K562 (cell line): ENCODE measurements around the gene FARP1. TPM values are rescaled to one million over a fixed set of nuclear protein-coding genes. Genes with fewer than 3 reads are reported as not detected.

Experiments
- ATAC-seq: fragments of 200-7000 bp; cut with Tn5 transposase; 3 replicates; pipeline ENCODE4 v1.9.1; 2020; ENCODE audit warnings: moderate library complexity
- BruUV-seq: library from RNA; stranded (reverse); fragments of 400-500 nt; replicated peaks from 2 replicates; lab custom pipeline; 2021; lab: Mats Ljungman, UMichigan
- CTCF ChIA-PET: fragments of 300-600 bp; formaldehyde crosslinking; extraction: SDS; loops from one replicate; lab custom pipeline; 2021; ENCODE audit warnings: low intra/inter-chr PET ratio; lab: Yijun Ruan, JAX
- POLR2A ChIA-PET: fragments of 300-600, 350-650 bp; sonication (Branson Sonifier 250); formaldehyde crosslinking; extraction: SDS; loops from one replicate; lab custom pipeline; 2021; ENCODE audit warnings: antibody characterized with exemption, inconsistent platforms; lab: Yijun Ruan, JAX
- DNase-seq, 4 experiments: peaks; one replicate each; pipeline versions ENCODE4 v3.0.0 to v3.0.0-alpha.2; 2011 to 2018; ENCODE audit warnings: low spot score in 3 of 4, mixed read lengths in 3 of 4; ENCODE audit errors: extremely low read depth in 1 of 4
- FAIRE-seq: peaks from 2 replicates; lab custom pipeline; 2011; peaks lifted over from hg19 to GRCh38; lab: Jason Lieb, UNC
- H2AFZ ChIP-seq: 2 replicates; pipeline ENCODE4 v1.6.0; 2011; ENCODE audit warnings: low read depth, low read length, control low read depth, inconsistent platforms
- H3K27ac ChIP-seq: fragments of 200-600 bp; 3 replicates; pipeline ENCODE4 v1.8.0; 2011; ENCODE audit warnings: low read depth, mild to moderate bottlenecking, control low read depth, inconsistent platforms, low read length, moderate library complexity, mixed read lengths; ENCODE audit errors: extremely low read depth
- H3K27me3 ChIP-seq, 2 experiments: fragments of 300-600 bp in 1 of 2; 2 replicates in 1 of 2; 3 replicates in 1 of 2; pipeline versions ENCODE4 v1.6.0 to v1.8.0; 2011; ENCODE audit warnings: inconsistent platforms in 2 of 2, low read length in 2 of 2, mild to moderate bottlenecking in 1 of 2, mixed read lengths in 1 of 2, moderate library complexity in 1 of 2; ENCODE audit not compliant: control insufficient read depth in 2 of 2, insufficient read depth in 2 of 2
- H3K36me3 ChIP-seq: fragments of 300-600 bp; 3 replicates; pipeline ENCODE4 v1.8.0; 2011; ENCODE audit warnings: mild to moderate bottlenecking, low read length, inconsistent platforms; ENCODE audit not compliant: control insufficient read depth, insufficient read depth
- H3K4me1 ChIP-seq, 2 experiments: fragments of 200-600 bp in 1 of 2; replicated peaks in 1 of 2; 2 replicates in 1 of 2; 3 replicates in 1 of 2; pipeline versions ENCODE4 v1.5.1 to v1.8.0; 2011; ENCODE audit warnings: inconsistent platforms in 2 of 2, low read length in 2 of 2, mild to moderate bottlenecking in 1 of 2, mixed read lengths in 1 of 2, moderate library complexity in 1 of 2; ENCODE audit not compliant: control insufficient read depth in 2 of 2, insufficient read depth in 2 of 2
- H3K4me2 ChIP-seq: 2 replicates; pipeline ENCODE4 v1.6.1; 2011; ENCODE audit warnings: low read length, control low read depth, inconsistent platforms, mixed read lengths; ENCODE audit not compliant: insufficient read depth
- H3K4me3 ChIP-seq: fragments of 200-600 bp; sonication (generic), shearing (Covaris generic); 2 replicates; pipeline ENCODE4 v1.5.1; 2016; ENCODE audit warnings: control low read depth, inconsistent platforms
- H3K79me2 ChIP-seq: fragments of 200-600 bp; 3 replicates; pipeline ENCODE4 v1.8.0; 2011; ENCODE audit warnings: low read length, inconsistent platforms; ENCODE audit not compliant: control insufficient read depth, insufficient read depth
- H3K9ac ChIP-seq, 2 experiments: 2 replicates each; pipeline versions ENCODE4 v1.6.0 to v1.6.1; 2011; ENCODE audit warnings: low read depth in 2 of 2, low read length in 2 of 2, control low read depth in 1 of 2, inconsistent platforms in 1 of 2, mild to moderate bottlenecking in 1 of 2, mixed read lengths in 1 of 2; ENCODE audit not compliant: insufficient read depth in 1 of 2
- H3K9me1 ChIP-seq: one replicate; pipeline ENCODE4 v1.6.0; 2011; ENCODE audit warnings: inconsistent platforms, mild to moderate bottlenecking, low read length, moderate library complexity; ENCODE audit not compliant: control insufficient read depth, insufficient read depth
- H3K9me3 ChIP-seq: replicated peaks from 2 replicates; pipeline ENCODE4 v1.5.1; 2011; ENCODE audit warnings: low read depth, low read length, inconsistent platforms; ENCODE audit not compliant: control insufficient read depth, insufficient read depth
- H4K20me1 ChIP-seq: replicated peaks from 2 replicates; pipeline ENCODE4 v1.6.1; 2011; ENCODE audit warnings: low read length, inconsistent platforms, mixed read lengths; ENCODE audit not compliant: control insufficient read depth, insufficient read depth
- CTCF ChIP-seq, 3 experiments: IDR thresholded peaks in 2 of 3; conservative IDR thresholded peaks in 1 of 3; 2 replicates each; pipeline ENCODE4 v1.5.1; 2011 to 2012; ENCODE audit warnings: low read length in 3 of 3, mild to moderate bottlenecking in 3 of 3, control low read depth in 2 of 3, improper control_type of control experiment in 1 of 3, inconsistent platforms in 1 of 3, low read depth in 1 of 3, mixed read lengths in 1 of 3, moderate library complexity in 1 of 3; ENCODE audit not compliant: insufficient read depth in 2 of 3
- USF2 ChIP-seq: sonication (generic); formaldehyde crosslinking; IDR thresholded peaks from 2 replicates; pipeline ENCODE4 v1.5.0; 2020; ENCODE audit warnings: missing genetic modification reagents
- WGBS: fragments of 100-300 bp; shearing (Covaris generic); methylation state at CpG from one replicate; pipeline ENCODE4 v1.1.6; 2016; ENCODE audit warnings: low coverage, mixed read lengths; ENCODE audit not compliant: insufficient coverage; ENCODE audit errors: missing lambda C conversion rate; 5-methylcytosine and 5-hydroxymethylcytosine counted together
- in situ Hi-C: fragments of 300-500 bp; cut with MboI; formaldehyde crosslinking; loops from 4 replicates; pipeline ENCODE4 v1.15.0; 2018; ENCODE audit warnings: inconsistent platforms, mixed read lengths
- intact Hi-C: fragments of 100-400 bp; cut with micrococcal nuclease; formaldehyde crosslinking; loops from 2 replicates; pipeline ENCODE4 v1.14.2; 2022
- polyA plus RNA-seq, 8 experiments: library from polyadenylated mRNA; depleted of rRNA in 4 of 8; stranded (reverse) in 5 of 8; unstranded in 3 of 8; fragments of >200 nt; fragmentation: Nextera tagmentation in 2 of 8; fragmentation: Illumina TruSeq in 1 of 8; extraction: Ambion mirVana in 2 of 8; extraction: Trizol in 1 of 8; gene quantifications; 2 replicates each; pipeline versions ENCODE4 v1.2.1 to v1.2.3, GENCODE V29; 2011 to 2014; ENCODE audit warnings: inconsistent platforms in 1 of 8, missing spikeins in 1 of 8
- total RNA-seq, 7 experiments: library from RNA; depleted of rRNA in 6 of 7; stranded (reverse); fragments of >200 nt in 6 of 7; fragmentation: Illumina TruSeq in 2 of 7; extraction: Trizol in 2 of 7; gene quantifications; 2 replicates each; pipeline versions ENCODE4 v1.2.1 to v1.2.3, GENCODE V29; 2011 to 2021; ENCODE audit warnings: low replicate concordance in 1 of 7

The FARP1 gene
- total and polyA plus RNA-seq, 9 of the 15 experiments (the other 6 are each of a cell fraction or from before 2014, with no cell fraction given) = 0.03 to 0.29 (median 0.05) TPM; not detected in 3

GRCh38 chr13:98423417-98423816, 280.5 kb downstream of the FARP1 start:
- FAIRE-seq (no peak), DNase-seq (no peak), ATAC-seq (no peak)
- Histone ChIP-seq H3K9me3 (no peaks in the 10 kb centered on the region), H3K4me3 (no peak overlapping the region), H4K20me1 (no peaks in the 10 kb centered on the region), H2AFZ (no peak overlapping the region), H3K9me1 (no peaks in the 10 kb centered on the region), H3K9ac (no peak overlapping the region), H3K36me3 (no peaks in the 10 kb centered on the region), H3K4me2 (no peak overlapping the region), H3K4me1 (no peaks in the 10 kb centered on the region), H3K27me3 (peaks cover 2 to 39% of the 10 kb centered on the region in 2 experiments; a peak in 4 of 5 replicates), H3K27ac (no peak overlapping the region), H3K79me2 (no peaks in the 10 kb centered on the region)
- no peak for TF ChIP-seq USF2
- no peak for TF ChIP-seq CTCF (IDR thresholded peaks at IDR 0.05 in 2 of 3, conservative IDR thresholded peaks at IDR 0.05 in 1 of 3; ENCODE audit: insufficient read depth in 2 of 3, low read depth in 1 of 3, low read length in 3 of 3)
- ChIA-PET POLR2A (no interaction called here), CTCF (no interaction called here)
- BruUV-seq = no TSS peak
- in situ Hi-C loops = no loop called here
- 0% methylated on average over 7 of the region's 7 CpGs for WGBS
- intact Hi-C loops = no loop called here
